AG09309 (cell line): ENCODE results near the gene MAPK8IP1.
"Not testable (repeated sequence)": the region's sequence is repeated elsewhere in the genome, so short reads cannot be mapped to it uniquely, and the experiment has no call there.

ENCODE experiments used
- DNase-seq: peaks from one replicate; pipeline ENCODE4 v3.0.0-alpha.2; 2010; ENCODE audit warnings: low read depth
- H3K4me3 ChIP-seq: 2 replicates; pipeline ENCODE4 v1.5.1; 2011; ENCODE audit warnings: mild to moderate bottlenecking, low read depth, low read length, moderate library complexity; ENCODE audit not compliant: control insufficient read depth
- CTCF ChIP-seq: IDR thresholded peaks from 2 replicates; pipeline ENCODE4 v1.5.1; 2011; ENCODE audit warnings: mild to moderate bottlenecking, low read depth, low read length, inconsistent platforms; ENCODE audit not compliant: insufficient read depth, control insufficient read depth; ENCODE audit errors: missing control alignments

Gene MAPK8IP1

GRCh38 chr11:45902452-45903380 is 17.3 kb downstream of the MAPK8IP1 start:
- no peak overlapping the region for H3K4me3 ChIP-seq
- no peak for TF ChIP-seq CTCF
- DNase-seq, result no peak

GRCh38 chr11:45904309-45904915 is 19.0 kb downstream of the MAPK8IP1 start:
- TF ChIP-seq CTCF, result no peak
- H3K4me3 ChIP-seq, result no peak overlapping the region

GRCh38 chr11:45905095-45905494 is 19.6 kb downstream of the MAPK8IP1 start:
- no peak overlapping the region for H3K4me3 ChIP-seq
- DNase-seq, result no peak
- TF ChIP-seq CTCF, result no peak

More at GRCh38 chr11:45904309-45904915, 19.0 kb downstream of the MAPK8IP1 start:
- no peak for DNase-seq

- not testable (repeated sequence) for DNase-seq, H3K4me3 ChIP-seq
Measured at GRCh38 chr11:45905576-45905975, 20.1 kb downstream of the MAPK8IP1 start.

- TF ChIP-seq CTCF, result no peak
- no peak for DNase-seq
- no peak overlapping the region for H3K4me3 ChIP-seq
Measured at GRCh38 chr11:45906096-45906682, 20.7 kb downstream of the MAPK8IP1 start.

GRCh38 chr11:45906965-45907611 is 21.6 kb downstream of the MAPK8IP1 start, which contains the start of gene FREY1:
Gene FREY1 (minus strand): TSS chr11:45907271. CDS start chr11:45907245, 26 bp downstream.
- no peak for DNase-seq
- no peak within 1 kb of the TSS for H3K4me3 ChIP-seq
- no peak for TF ChIP-seq CTCF
